Fibroblast of lung (primary cell): Measurements from ENCODE around the gene RUNX1.

Experiments
- CTCF ChIP-seq, 2 donors: IDR thresholded peaks in 1 of 2; conservative IDR thresholded peaks in 1 of 2; 1 replicate in 1 of 2; 2 replicates in 1 of 2; pipeline ENCODE4 v1.5.1; 2011 to 2012; ENCODE audit warnings: low read length in 2 of 2, control low read depth in 1 of 2, inconsistent platforms in 1 of 2, low read depth in 1 of 2, mild to moderate bottlenecking in 1 of 2
- EZH2 ChIP-seq: IDR thresholded peaks from 2 replicates; pipeline ENCODE4 v1.5.1; 2012; ENCODE audit warnings: low read length, control low read depth, mild to moderate bottlenecking; ENCODE audit errors: missing control alignments

- TF ChIP-seq CTCF (conservative IDR thresholded peaks at IDR 0.05 in 1 of 2, IDR thresholded peaks at IDR 0.05 in 1 of 2; ENCODE audit: low read depth in 1 of 2, low read length in 2 of 2) (no peak), EZH2 (no peak)
Observed at GRCh38 chr21:34857122-34857713, 191.9 kb downstream of the RUNX1 start.
